NCI-H69 (cell line): ENCODE results near the gene OR7G3.

Source experiments
- DNase-seq: peaks from one replicate; lab custom pipeline; 2025; lab: John Stamatoyannopoulos, UW

Gene OR7G3

GRCh38 chr19:9107375-9107774 is 19.4 kb downstream of the OR7G3 start, which contains the start of gene OR7G2:
Gene OR7G2, minus strand, starts transcription at chr19:9107475. Its CDS starts 4,232 bp downstream, at chr19:9103243.
- no peak for DNase-seq

DNA sequence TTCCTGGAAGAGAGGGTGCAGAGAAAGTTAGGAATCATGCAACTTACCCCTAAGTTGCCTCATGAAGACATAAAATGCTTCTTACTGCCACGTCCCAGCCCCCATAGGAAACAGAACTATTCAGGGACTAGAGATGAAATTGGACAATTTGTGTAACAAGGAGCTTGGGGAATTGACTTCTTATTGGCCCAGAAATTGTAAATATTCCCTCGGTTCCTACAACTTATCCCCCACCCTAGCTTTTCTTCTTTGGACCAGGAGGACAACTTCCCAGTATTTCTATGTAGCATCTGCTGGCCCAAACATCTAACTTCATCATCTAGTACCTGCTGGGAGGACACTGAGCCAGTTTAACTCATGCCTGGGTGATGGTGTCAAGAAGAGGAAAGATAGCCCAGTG is 40.0 kb downstream of the OR7G3 start, which contains the start of gene OR1M1:
Gene OR1M1 (plus strand): TSS at position 301 of the 400 bp plus-strand sequence. CDS start 6,184 bp downstream, outside the sequence.
- no peak for DNase-seq

DNA sequence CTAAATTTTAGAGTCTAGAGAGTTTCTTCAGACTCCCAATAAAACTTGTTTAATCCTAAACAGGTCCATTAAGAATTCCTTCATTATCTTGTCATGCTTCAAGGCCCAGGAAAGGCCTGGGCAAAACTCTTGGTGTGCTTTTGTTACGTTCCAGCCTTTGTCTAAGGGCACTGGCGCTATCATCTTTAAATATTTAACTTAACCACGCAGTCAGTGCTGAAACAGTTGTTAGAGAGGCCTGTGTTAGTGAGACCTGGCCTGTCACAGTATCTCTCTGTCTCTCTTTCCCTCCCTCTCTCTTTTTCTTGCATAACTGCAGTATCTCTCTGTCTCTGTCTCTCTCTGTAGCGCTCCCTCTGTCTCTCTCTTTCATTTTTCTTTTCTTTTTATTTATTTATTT is 48.1 kb downstream of the OR7G3 start:
- DNase-seq = no peak

GRCh38 chr19:9076901-9077300 is 49.8 kb downstream of the OR7G3 start:
- DNase-seq = no peak
